Measurements from ENCODE around the gene PSMB11.

PSMB11 gene

GRCh38 chr14:23089498-23090253, 47.7 kb downstream of the PSMB11 start:
- no peak for DNase-seq

GRCh38 chr14:23090254-23090636, 48.2 kb downstream of the PSMB11 start:
- DNase-seq = no peak

GRCh38 chr14:23091294-23092225, 49.5 kb downstream of the PSMB11 start:
- no peak for DNase-seq

- DNase-seq = no peak
Measured at GRCh38 chr14:23093104-23093503, 51.1 kb downstream of the PSMB11 start.

- no peak for DNase-seq
Measured at GRCh38 chr14:23093526-23093925, 51.5 kb downstream of the PSMB11 start.
